ENCODE data around the gene BCO1. TPM values are rescaled to one million over a fixed set of nuclear protein-coding genes. Genes with fewer than 3 reads are reported as not detected.

The BCO1 gene
- total RNA-seq, 1 experiment from 2014 or later: 3.7 TPM

DNA sequence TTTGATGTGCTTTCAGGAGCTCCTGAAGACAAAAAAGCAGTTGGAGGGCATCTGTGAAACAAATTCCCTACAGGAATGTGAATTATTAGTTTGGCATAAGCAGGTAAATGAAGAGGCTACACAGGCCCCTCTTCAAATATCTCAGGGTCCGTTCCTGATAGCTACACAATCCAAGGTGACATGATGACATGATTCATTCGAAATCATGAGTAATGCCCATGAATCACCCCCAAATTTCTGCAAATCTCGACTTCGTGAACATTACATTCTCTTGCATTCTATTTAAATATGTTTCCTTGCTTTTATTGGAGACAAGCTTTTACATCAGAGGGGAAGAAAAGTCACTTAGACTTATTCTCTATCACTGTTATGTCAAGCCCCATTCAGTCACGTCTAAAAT lies 98.6 kb downstream of the BCO1 start:
- in situ Hi-C loops (cut with HindIII; ENCODE audit: low pct_unique_long_range_greater_than_20kb, low sequenced_read_pairs): no loop called here
- DNase-seq (ENCODE audit: low read depth): no peak

Other genes with a start within 250 kb of the BCO1 start
- 92.4 and 112 TPM in 2 replicates for gene CMC2, start 231.8 kb upstream of the BCO1 start, total RNA-seq (2014; rRNA removed; shearing (Covaris generic); ENCODE audit: low replicate concordance)
- 74.5 and 375 TPM in 2 replicates for gene CENPN, start 231.5 kb upstream of the BCO1 start, total RNA-seq (2014; rRNA removed; shearing (Covaris generic); ENCODE audit: low replicate concordance)
- gene ATMIN, start 202.8 kb upstream of the BCO1 start, total RNA-seq (2014; rRNA removed; shearing (Covaris generic); ENCODE audit: low replicate concordance): 23.6 and 27.5 TPM in 2 replicates
- gene C16orf46, start 161.5 kb upstream of the BCO1 start, total RNA-seq (2014; rRNA removed; shearing (Covaris generic); ENCODE audit: low replicate concordance): 11.3 TPM in 1 of 2 replicates, not detected in the other
- 84.8 and 127 TPM in 2 replicates for gene GCSH, start 142.3 kb upstream of the BCO1 start, total RNA-seq (2014; rRNA removed; shearing (Covaris generic); ENCODE audit: low replicate concordance)
- 1.2 and 5.7 TPM in 2 replicates for gene GAN, start 76.3 kb downstream of the BCO1 start, total RNA-seq (2014; rRNA removed; shearing (Covaris generic); ENCODE audit: low replicate concordance)
- 16.0 TPM in 2 replicates for gene CMIP, start 206.1 kb downstream of the BCO1 start, total RNA-seq (2014; rRNA removed; shearing (Covaris generic); ENCODE audit: low replicate concordance)